H9 (cell line): ENCODE results near the gene EHD2. TPM values are rescaled to one million over a fixed set of nuclear protein-coding genes. Genes with fewer than 3 reads are reported as not detected.

ENCODE experiments used
- DNase-seq: peaks from one replicate; pipeline ENCODE4 v3.0.0-alpha.2; 2017
- H2AFZ ChIP-seq: one replicate; pipeline ENCODE4 v1.6.1; 2013; ENCODE audit warnings: mild to moderate bottlenecking, low read length, control low read depth, moderate library complexity
- H2AK5ac ChIP-seq: 2 replicates; pipeline ENCODE4 v1.6.1; 2013; ENCODE audit warnings: low read length, control low read depth, mixed read lengths; ENCODE audit not compliant: insufficient read length
- H2BK120ac ChIP-seq: one replicate; pipeline ENCODE4 v1.6.1; 2013; ENCODE audit warnings: low read depth, mild to moderate bottlenecking, low read length, control low read depth, inconsistent platforms; ENCODE audit not compliant: poor library complexity, severe bottlenecking
- H2BK12ac ChIP-seq: 2 replicates; pipeline ENCODE4 v1.6.1; 2013; ENCODE audit warnings: low read length, control low read depth, mixed read lengths, low read depth; ENCODE audit not compliant: insufficient read length
- H2BK15ac ChIP-seq: 2 replicates; pipeline ENCODE4 v1.6.1; 2013; ENCODE audit warnings: low read depth, low read length, control low read depth
- H2BK20ac ChIP-seq: one replicate; pipeline ENCODE4 v1.6.1; 2013; ENCODE audit warnings: low read depth, mild to moderate bottlenecking, low read length, control low read depth, inconsistent platforms; ENCODE audit not compliant: poor library complexity, severe bottlenecking
- H2BK5ac ChIP-seq: 2 replicates; pipeline ENCODE4 v1.6.1; 2013; ENCODE audit warnings: low read length, control low read depth, mixed read lengths; ENCODE audit not compliant: insufficient read length
- H3K14ac ChIP-seq: 2 replicates; pipeline ENCODE4 v1.6.1; 2013; ENCODE audit warnings: low read length, control low read depth; ENCODE audit not compliant: insufficient read depth
- H3K18ac ChIP-seq: 2 replicates; pipeline ENCODE4 v1.6.1; 2013; ENCODE audit warnings: low read depth, mild to moderate bottlenecking, mixed read lengths, low read length, control low read depth; ENCODE audit not compliant: insufficient read length
- H3K23ac ChIP-seq: 2 replicates; pipeline ENCODE4 v1.6.1; 2013; ENCODE audit warnings: low read length, control low read depth, mixed read lengths, low read depth; ENCODE audit not compliant: insufficient read length
- H3K23me2 ChIP-seq: 2 replicates; pipeline ENCODE4 v1.6.1; 2013; ENCODE audit warnings: low read depth, mild to moderate bottlenecking, mixed read lengths, low read length, control low read depth; ENCODE audit not compliant: insufficient read length, poor library complexity, severe bottlenecking
- H3K27ac ChIP-seq: 2 replicates; pipeline ENCODE4 v1.5.1; 2013; ENCODE audit warnings: low read length, control low read depth, mixed read lengths, low read depth; ENCODE audit not compliant: insufficient read length
- H3K27me3 ChIP-seq: 2 replicates; pipeline ENCODE4 v1.6.1; 2013; ENCODE audit warnings: low read length, control low read depth, inconsistent platforms; ENCODE audit not compliant: insufficient read depth
- H3K4ac ChIP-seq: 2 replicates; pipeline ENCODE4 v1.6.1; 2013; ENCODE audit warnings: low read depth, mild to moderate bottlenecking, control low read depth, inconsistent platforms, low read length, moderate library complexity
- H3K4me1 ChIP-seq: 2 replicates; pipeline ENCODE4 v1.6.1; 2013; ENCODE audit warnings: low read length, control low read depth, inconsistent platforms; ENCODE audit not compliant: insufficient read depth
- H3K4me2 ChIP-seq: 2 replicates; pipeline ENCODE4 v1.6.1; 2013; ENCODE audit warnings: low read length, control low read depth, mixed read lengths; ENCODE audit not compliant: insufficient read length, insufficient read depth
- H3K56ac ChIP-seq: 2 replicates; pipeline ENCODE4 v1.6.1; 2013; ENCODE audit warnings: low read depth, mild to moderate bottlenecking, mixed read lengths, low read length, control low read depth; ENCODE audit not compliant: insufficient read length
- H3K79me1 ChIP-seq: 2 replicates; pipeline ENCODE4 v1.6.1; 2013; ENCODE audit warnings: low read depth, mild to moderate bottlenecking, moderate library complexity, low read length, control low read depth, inconsistent platforms; ENCODE audit not compliant: insufficient read depth, poor library complexity, severe bottlenecking
- H3K79me2 ChIP-seq: 2 replicates; pipeline ENCODE4 v1.6.1; 2013; ENCODE audit warnings: low read length, control low read depth, inconsistent platforms; ENCODE audit not compliant: insufficient read depth
- H3K9ac ChIP-seq: 2 replicates; pipeline ENCODE4 v1.6.1; 2013; ENCODE audit warnings: low read length, control low read depth, mixed read lengths; ENCODE audit not compliant: insufficient read length; ENCODE audit errors: extremely low read depth
- H3K9me3 ChIP-seq: one replicate; pipeline ENCODE4 v1.6.1; 2013; ENCODE audit warnings: low read depth, low read length, inconsistent platforms; ENCODE audit not compliant: control insufficient read depth
- H3T11ph ChIP-seq: one replicate; pipeline ENCODE4 v1.6.1; 2013; ENCODE audit warnings: mild to moderate bottlenecking, low read length, control low read depth, inconsistent platforms
- H4K20me1 ChIP-seq: one replicate; pipeline ENCODE4 v1.6.1; 2013; ENCODE audit not compliant: control insufficient read depth, insufficient read length, insufficient read depth
- H4K5ac ChIP-seq: 2 replicates; pipeline ENCODE4 v1.6.1; 2013; ENCODE audit warnings: low read depth, mild to moderate bottlenecking, mixed read lengths, low read length, control low read depth; ENCODE audit not compliant: insufficient read length
- H4K8ac ChIP-seq: replicated peaks from 2 replicates; pipeline ENCODE4 v1.6.1; 2013; ENCODE audit warnings: low read length, control low read depth, mixed read lengths, low read depth; ENCODE audit not compliant: insufficient read length
- H4K91ac ChIP-seq: 2 replicates; pipeline ENCODE4 v1.6.1; 2013; ENCODE audit warnings: low read depth, mild to moderate bottlenecking, moderate library complexity, mixed read lengths, low read length, control low read depth; ENCODE audit not compliant: insufficient read length
- H3K27ac Mint-ChIP-seq, 3 experiments: 2 replicates in 2 of 3; 3 replicates in 1 of 3; pipeline ENCODE4 v1.8.0; 2020 to 2021; ENCODE audit warnings: mixed read lengths in 3 of 3, mild to moderate bottlenecking in 1 of 3, moderate library complexity in 1 of 3
- H3K27me3 Mint-ChIP-seq: 2 replicates; pipeline ENCODE4 v1.8.0; 2021; ENCODE audit warnings: low read depth, mild to moderate bottlenecking, moderate library complexity, mixed read lengths
- H3K36me3 Mint-ChIP-seq, 3 experiments: 2 replicates in 2 of 3; 3 replicates in 1 of 3; pipeline ENCODE4 v1.8.0; 2020 to 2021; ENCODE audit warnings: low read depth in 3 of 3, mixed read lengths in 3 of 3; ENCODE audit not compliant: insufficient read depth in 1 of 3
- H3K4me1 Mint-ChIP-seq, 2 experiments: 2 replicates each; pipeline ENCODE4 v1.8.0; 2020; ENCODE audit warnings: mixed read lengths in 2 of 2
- H3K4me3 Mint-ChIP-seq, 2 experiments: 2 replicates in 1 of 2; 3 replicates in 1 of 2; pipeline ENCODE4 v1.8.0; 2020 to 2021; ENCODE audit warnings: mild to moderate bottlenecking in 2 of 2, mixed read lengths in 2 of 2, moderate library complexity in 1 of 2
- H3K9me3 Mint-ChIP-seq, 2 experiments: 2 replicates in 1 of 2; 3 replicates in 1 of 2; pipeline ENCODE4 v1.8.0; 2020; ENCODE audit warnings: mild to moderate bottlenecking in 2 of 2, mixed read lengths in 2 of 2, moderate library complexity in 1 of 2
- CTCF ChIP-seq: fragments of 200-600 bp; sonication (generic); conservative IDR thresholded peaks from 3 replicates; pipeline ENCODE4 v1.8.0; 2021; ENCODE audit warnings: antibody characterized with exemption, mild to moderate bottlenecking
- WGBS: extraction: QIAGEN DNeasy Blood & Tissue Kit; methylation state at CpG from one replicate; pipeline ENCODE4 v1.1.7; 2013; ENCODE audit warnings: missing lambda C conversion rate, low lambda C conversion rate, mixed read lengths; ENCODE audit not compliant: insufficient read length; ENCODE audit errors: extremely low coverage; 5-methylcytosine and 5-hydroxymethylcytosine counted together
- total RNA-seq: library from RNA; stranded (reverse); gene quantifications from 2 replicates; pipeline ENCODE4 v1.2.1, GENCODE V29; 2021

Gene EHD2
- total RNA-seq, 1 experiment from 2014 or later, result 19.7 TPM

GRCh38 chr19:47758443-47758804, 45.2 kb downstream of the EHD2 start:
- H3K9me3 Mint-ChIP-seq, result peaks cover 0 to 3% of the 10 kb centered on the region in 2 experiments; a peak in 1 of 5 replicates
- no peaks in the 10 kb centered on the region for H3K79me1 ChIP-seq

More at GRCh38 chr19:47758443-47758804, 45.2 kb downstream of the EHD2 start:
- H3K36me3 Mint-ChIP-seq, result peaks cover 38 to 51% (median 50%) of the 10 kb centered on the region in 3 experiments
- Histone ChIP-seq H4K20me1 (no peaks in the 10 kb centered on the region), H4K91ac (no peak overlapping the region), H3K18ac (no peak overlapping the region), H2BK12ac (no peak overlapping the region), H3K27ac (no peak overlapping the region), H3K23me2 (no peaks in the 10 kb centered on the region), H2BK5ac (no peak overlapping the region), H3T11ph (no peak overlapping the region), H2BK20ac (no peak overlapping the region), H4K8ac (no peak overlapping the region), H3K4ac (no peak overlapping the region), H3K9me3 (no peaks in the 10 kb centered on the region), H3K23ac (no peak overlapping the region), H3K79me2 (no peaks in the 10 kb centered on the region), H2AFZ (no peak overlapping the region), H3K9ac (no peak overlapping the region), H2BK120ac (no peak overlapping the region), H3K27me3 (no peaks in the 10 kb centered on the region), H3K56ac (no peak overlapping the region), H2AK5ac (no peak overlapping the region), H2BK15ac (no peak overlapping the region), H3K4me1 (no peaks in the 10 kb centered on the region), H3K14ac (no peak overlapping the region), H4K5ac (no peak overlapping the region), H3K4me2 (no peak overlapping the region)
- WGBS, result no CpG with 5 or more reads among the region's 5 CpGs
- H3K27me3 Mint-ChIP-seq, result no peaks in the 10 kb centered on the region
- no peak overlapping the region for H3K27ac Mint-ChIP-seq
- DNase-seq, result no peak
- TF ChIP-seq CTCF, result no peak
- H3K4me1 Mint-ChIP-seq, result no peaks in the 10 kb centered on the region
- H3K4me3 Mint-ChIP-seq, result no peak overlapping the region
